HG02588 (cell line): Measurements from ENCODE around the gene PPIA.
A peak's percentile ranks its signal among the peaks of the same experiment; 100 is the strongest.
"Not testable (repeated sequence)": the region's sequence is repeated elsewhere in the genome, so short reads cannot be mapped to it uniquely, and the experiment has no call there.

Experiments used
- ATAC-seq: cut with Tn5 transposase; IDR thresholded peaks from one replicate; pipeline ENCODE4 v1.9.1; 2021; ENCODE audit warnings: mild to moderate bottlenecking, moderate library complexity; ENCODE audit not compliant: unreplicated experiment

Gene PPIA

DNA sequence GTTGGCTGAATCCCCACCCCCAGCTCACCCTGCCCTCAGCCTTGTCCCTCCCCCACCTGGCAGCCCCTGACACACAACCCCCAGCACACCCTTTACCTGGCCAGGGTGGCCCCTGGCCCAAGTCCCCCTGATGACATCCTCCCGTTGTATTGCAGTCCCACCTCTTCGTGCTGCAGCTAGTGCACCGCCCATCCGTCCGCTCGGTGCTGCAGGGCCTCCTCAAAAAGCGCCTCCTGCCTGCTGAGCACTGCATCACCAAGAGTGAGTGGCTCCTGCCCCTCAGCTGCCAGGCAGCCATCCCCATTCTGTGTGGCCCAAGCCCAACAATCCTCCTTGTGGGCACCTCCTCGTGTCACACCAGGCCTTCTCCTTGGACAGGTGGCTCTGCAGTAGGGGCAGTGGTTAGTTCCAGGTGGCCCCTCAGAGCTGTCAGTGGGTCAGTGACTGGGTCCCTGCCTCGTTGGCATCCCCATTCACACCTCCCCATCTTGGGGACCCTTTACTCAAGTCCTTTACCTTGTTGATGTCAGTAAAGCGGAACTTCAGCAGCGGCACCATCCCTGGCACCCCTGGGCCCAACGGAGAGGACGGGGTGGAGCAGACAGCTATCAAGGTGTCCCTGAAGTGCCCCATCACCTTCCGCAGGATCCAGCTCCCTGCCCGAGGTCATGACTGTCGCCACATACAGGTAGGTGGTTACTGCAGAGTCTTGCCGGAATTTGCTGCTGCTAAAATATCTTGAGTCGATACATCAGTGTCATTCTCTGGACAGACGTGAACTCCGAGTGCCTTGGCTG is 33.6 kb upstream of the PPIA start:
- no peak for ATAC-seq

GRCh38 chr7:44764081-44764480 is 32.4 kb upstream of the PPIA start:
- ATAC-seq: no peak

GRCh38 chr7:44764665-44765578 is 31.6 kb upstream of the PPIA start:
- no peak for ATAC-seq

DNA sequence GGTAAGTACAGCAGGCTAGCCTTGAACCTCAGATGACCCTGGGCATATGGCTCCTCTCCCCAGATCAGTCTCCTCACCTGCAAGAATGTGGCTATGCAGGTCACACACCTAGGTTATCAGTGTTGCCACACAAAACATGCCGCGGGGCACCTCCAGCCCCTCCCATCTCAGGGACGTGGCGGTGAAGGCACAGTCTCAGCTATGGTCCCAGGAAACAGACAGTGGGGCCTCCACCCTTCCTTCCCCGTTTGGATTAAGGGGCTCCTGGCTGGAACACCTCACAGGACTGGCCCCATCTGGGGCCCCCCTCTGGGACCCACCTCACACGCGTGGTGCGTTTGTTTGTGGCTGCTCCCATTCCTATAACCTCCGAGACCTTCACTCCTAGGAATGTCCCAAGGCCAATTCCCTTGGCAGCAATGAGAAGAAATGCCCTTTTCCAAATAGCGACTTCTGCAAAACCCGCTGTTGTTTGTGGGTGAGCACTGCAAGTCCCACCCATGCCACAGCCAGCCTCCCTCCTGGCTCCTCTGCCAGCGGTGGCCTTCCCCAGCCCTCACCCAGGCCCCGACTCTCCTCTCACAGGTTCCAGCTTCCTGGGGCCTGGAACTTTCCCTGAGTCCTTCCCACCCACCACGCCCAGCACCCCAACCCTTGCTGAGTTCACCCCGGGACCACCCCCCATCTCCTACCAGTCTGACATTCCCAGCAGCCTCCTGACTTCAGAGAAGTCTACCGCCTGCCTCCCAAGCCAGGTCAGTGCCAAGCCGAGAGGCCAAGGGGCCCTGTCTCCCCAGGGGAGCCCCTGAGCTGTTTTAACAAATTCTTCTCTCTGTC is 30.7 kb upstream of the PPIA start:
- ATAC-seq: no peak

GRCh38 chr7:44766416-44766801 is 30.1 kb upstream of the PPIA start:
- ATAC-seq: no peak

DNA sequence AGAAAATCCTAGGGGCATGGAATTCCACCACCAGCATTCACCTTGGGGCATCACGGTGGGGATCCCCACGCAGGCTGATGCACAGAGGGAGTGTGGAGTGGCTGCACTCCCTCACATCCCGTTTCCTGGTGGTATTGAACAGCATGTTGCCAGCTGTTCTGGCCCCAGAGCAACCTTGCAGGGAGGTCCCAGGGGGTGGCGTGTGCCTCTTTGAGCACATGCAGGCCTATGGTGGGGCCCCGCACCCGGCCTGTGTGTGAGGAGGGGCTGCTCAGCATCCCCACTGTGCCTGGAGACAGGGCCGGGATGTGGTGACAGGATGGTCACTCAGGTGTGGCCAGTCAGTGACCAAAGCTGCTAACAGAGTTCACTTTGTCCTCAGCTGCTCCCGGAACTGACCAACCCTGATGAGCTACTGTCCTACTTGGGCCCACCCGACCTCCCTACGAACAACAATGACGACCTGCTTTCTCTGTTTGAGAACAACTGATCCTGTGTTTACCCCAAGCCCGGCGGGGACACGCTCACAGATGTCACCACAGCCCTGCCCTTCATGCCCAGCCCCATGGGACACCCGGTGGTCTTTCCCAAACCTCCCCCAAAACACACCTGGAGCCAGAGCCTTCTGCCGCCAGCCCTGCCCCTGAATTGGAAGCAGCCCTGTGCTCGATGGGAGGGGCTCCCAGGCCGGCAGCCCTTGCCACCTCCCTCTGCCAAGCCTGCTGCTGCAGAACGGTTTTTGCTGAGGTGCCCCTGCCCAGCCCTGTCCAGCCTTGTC is 29.2 kb upstream of the PPIA start:
- ATAC-seq: no peak

DNA sequence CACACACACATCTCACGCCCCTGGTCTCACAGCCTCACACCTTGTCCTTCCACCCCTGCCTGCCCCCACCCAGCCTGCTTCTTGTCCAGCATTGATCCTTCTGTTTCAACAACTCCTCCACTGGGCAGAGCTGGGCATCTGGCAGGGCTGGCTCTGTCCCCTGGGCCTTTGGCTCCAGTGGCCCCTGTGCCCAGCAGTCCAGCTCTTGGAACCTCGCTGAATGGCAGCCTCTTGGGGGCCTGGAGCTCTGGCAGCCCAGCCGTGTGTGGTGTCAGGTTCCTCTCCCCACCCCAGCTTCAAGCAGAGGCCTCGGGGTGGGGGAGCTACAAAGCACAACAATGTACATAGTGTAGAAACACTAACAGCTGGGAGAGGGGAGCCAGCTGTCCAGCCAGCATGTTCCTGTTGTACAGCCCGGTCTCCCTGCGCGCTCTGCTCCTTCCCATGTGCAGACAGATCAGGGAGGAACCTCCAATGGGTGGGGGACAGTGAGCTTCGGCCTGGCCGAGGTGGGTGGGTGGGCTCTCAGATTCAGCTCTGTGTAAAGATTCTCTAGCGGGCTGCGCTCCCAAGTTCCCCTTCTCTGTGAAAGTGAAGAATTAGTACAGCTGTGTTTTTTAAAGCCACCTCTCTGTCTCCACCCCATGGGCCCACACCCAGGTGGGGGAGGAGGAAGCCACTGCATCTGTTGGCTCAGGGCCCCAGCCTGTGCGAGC is 28.4 kb upstream of the PPIA start:
- ATAC-seq: peak; percentile 67

GRCh38 chr7:44768628-44769371 is 27.7 kb upstream of the PPIA start:
- no peak for ATAC-seq

DNA sequence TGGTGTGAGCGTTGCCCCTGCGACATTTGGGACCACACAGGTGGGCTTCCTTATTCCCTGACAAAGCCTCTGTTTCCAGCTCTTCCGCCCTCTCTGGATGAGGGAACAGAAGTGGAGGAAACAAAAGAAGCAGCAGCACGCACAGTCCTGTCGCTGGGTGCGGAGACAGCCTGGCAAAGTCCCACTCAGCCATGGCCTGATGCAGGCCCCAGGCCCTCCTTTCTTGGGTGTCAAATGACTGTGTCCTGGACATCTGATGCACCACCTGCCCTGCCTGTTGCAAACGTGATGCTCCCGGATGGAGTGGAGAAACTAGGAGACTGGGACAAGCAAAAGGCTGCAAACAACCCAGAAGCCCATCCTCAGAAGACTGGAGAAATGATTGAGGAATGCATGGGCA is 27.1 kb upstream of the PPIA start:
- ATAC-seq: no peak

- ATAC-seq: peak; percentile 59
Measured at GRCh38 chr7:44769776-44770294, 26.6 kb upstream of the PPIA start.

DNA sequence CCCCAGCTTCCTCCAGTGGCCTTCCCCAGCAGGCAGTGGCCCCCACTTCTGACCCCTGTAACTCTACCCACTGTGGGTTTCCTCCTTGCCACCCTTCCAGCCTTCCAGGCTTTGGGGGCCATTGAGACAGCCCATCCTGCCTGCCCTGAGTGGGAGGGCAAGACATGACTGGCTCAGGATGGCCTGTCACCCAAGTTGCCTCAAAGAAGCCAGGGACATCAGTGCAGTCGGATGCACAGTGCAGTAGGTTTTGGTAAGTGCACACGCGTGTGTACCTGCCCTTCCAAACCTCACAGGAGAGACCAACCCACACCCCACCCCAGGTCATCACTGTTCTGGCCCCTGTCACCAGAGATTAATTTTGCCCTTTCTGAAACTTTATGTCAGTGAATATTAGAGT is 25.1 kb upstream of the PPIA start:
- no peak for ATAC-seq

DNA sequence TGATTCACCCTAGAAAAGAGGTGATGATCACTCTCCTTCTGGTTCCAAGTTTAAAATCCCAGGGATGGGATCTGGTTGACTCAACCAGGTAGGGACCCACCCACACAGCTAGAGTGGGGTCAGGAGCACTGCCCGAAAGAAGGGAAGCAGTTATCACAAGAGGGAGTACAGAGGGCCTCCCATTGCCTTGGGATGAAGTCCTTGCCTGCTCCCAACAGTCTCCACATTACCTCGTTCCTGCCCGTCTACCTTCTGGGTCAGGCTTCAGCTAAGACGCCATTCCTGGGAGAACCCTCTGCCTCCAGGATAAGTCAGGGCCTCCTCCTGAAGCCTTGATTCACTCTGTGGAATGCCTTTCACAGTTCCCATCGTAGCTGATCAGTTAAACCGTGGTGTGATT is 24.0 kb upstream of the PPIA start:
- no peak for ATAC-seq

- no peak for ATAC-seq
Measured at GRCh38 chr7:44772867-44773266, 23.6 kb upstream of the PPIA start.

DNA sequence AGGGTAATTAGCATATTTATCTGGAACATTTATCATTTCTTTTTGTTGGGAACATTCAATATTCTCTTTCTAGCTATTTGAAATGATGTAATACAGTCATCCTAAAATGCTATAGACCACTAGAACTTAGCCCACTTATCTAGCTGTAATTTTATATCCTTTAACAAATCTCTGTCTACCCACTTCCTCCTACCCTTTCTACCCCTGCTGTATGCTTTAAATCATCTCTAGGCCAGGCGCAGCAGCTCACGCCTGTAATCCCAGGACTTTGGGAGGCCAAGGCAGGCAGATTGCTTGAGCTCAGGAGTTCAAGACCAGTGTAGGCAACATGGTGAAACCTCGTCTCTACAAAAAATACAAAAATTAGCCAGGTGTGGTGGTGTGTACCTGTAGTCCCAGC is 22.0 kb upstream of the PPIA start:
- ATAC-seq: not testable (repeated sequence)

DNA sequence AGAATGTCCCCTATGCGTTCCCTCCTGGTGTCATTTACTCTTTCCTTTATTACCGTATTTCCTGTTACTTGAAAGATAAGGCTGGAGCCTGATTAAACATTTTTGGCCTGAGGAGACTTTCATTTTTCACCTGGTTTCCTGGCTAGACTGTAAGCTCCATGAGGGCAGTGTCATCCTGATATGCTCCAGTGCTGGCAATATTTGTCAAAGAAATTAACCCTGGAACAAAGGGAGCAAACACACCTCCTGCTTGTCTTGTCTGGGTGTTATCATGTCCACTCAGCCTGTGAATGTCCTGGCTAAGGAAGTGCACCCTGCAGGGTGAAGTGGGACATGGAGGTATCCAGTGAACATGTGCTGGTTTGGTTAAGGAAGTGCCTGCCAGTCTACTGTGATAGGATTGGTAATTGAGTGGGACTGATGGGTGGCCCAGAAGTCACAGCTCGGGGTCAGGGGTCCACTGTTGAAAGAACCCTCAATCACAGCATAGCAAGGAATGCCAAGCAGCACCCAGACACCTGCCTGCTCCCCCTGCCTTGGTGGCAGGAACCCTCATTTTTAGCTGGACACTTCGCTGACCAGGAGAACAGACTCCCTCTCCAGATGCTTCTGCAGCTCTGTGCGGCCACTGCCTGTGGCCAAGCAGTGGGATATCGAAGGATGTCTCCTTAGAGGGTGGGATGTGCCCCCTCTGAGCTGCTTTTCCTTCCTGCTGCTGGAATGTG is 20.9 kb upstream of the PPIA start:
- ATAC-seq: no peak

GRCh38 chr7:44776211-44776610 is 20.3 kb upstream of the PPIA start:
- no peak for ATAC-seq

- no peak for ATAC-seq
Measured at GRCh38 chr7:44782460-44782859, 14.0 kb upstream of the PPIA start.

DNA sequence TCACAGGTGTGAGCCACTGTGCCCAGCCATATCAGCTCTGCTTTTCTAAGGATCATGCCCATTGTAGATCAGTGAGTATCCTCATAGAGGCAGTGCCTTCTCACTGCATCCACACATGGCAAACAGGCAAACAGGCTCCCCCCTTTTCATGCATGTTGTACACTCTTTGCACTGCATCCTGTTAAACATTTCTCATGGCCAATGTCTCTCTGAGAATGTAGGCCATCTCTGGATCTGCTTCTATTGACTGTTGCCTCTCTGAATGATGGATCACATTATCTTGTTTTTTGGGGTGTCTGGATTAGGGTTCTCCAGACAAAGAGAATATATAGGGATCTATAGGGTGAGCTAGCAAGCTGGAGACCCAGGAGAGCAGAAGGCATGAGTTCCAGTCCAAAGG is 13.1 kb upstream of the PPIA start:
- ATAC-seq: no peak
